ENCODE results near the gene NRXN3. TPM values are rescaled to one million over a fixed set of nuclear protein-coding genes. Genes with fewer than 3 reads are reported as not detected.

The NRXN3 gene
- polyA plus RNA-seq, 1 of the 3 experiments (the other 2 are of a cell fraction) = 1.6 TPM

DNA sequence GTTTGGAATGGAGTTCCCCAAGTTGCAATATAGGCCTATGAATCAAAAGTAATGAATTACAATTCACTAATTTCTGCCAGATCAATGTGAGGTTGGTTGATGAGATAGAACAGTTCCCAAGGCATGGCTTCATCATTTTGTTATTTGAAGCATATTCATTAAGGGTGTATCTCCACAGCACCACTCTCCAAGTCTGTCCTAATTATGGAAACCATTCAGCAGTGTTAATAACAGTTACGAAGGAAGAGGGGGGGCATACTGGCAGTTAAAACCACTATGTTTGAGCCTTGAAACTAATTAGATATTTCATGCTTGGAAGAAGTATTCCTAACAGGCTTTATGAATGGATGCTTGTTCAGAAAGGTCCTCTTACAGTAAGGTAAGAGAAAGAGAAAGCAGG lies 1520.8 kb downstream of the NRXN3 start:
- ChIA-PET POLR2A (no interaction called here), CTCF (no interaction called here)
- no peak for DNase-seq
- Histone ChIP-seq H3K4me2 (no peak overlapping the region), H3K9me2 (no peaks in the 10 kb centered on the region), H3K27me3 (ENCODE audit: insufficient read depth) (no peaks in the 10 kb centered on the region), H4K20me1 (ENCODE audit: insufficient read depth) (no peaks in the 10 kb centered on the region), H3K27ac (ENCODE audit: low read depth in 2 of 2, low read length in 1 of 2) (no peak overlapping the region), H3K9me3 (no peaks in the 10 kb centered on the region), H3K4me1 (ENCODE audit: control insufficient read depth in 1 of 2, insufficient read depth in 2 of 2, low read depth in 1 of 2, low read length in 1 of 2) (no peaks in the 10 kb centered on the region; a peak in 1 of 4 replicates), H3K79me2 (ENCODE audit: insufficient read depth) (no peaks in the 10 kb centered on the region), H3K36me3 (replicated peaks in 1 of 2; ENCODE audit: control insufficient read depth in 1 of 2, insufficient read depth in 2 of 2, low read length in 1 of 2) (no peaks in the 10 kb centered on the region), H2AFZ (ENCODE audit: low read depth) (no peak overlapping the region), H3F3A (replicated peaks; ENCODE audit: insufficient read depth) (no peaks in the 10 kb centered on the region), H3K9ac (no peak overlapping the region), H3K4me3 (ENCODE audit: low read depth in 2 of 2, low read length in 1 of 2) (no peak overlapping the region)
- TF ChIP-seq FOXM1 (IDR thresholded peaks at IDR 0.05; ENCODE audit: low read depth) = no peak
- no peak for TF ChIP-seq SIN3A (IDR thresholded peaks at IDR 0.05; ENCODE audit: borderline replicate concordance, low read depth, low read length)
- TF ChIP-seq GABPA (IDR thresholded peaks at IDR 0.05; ENCODE audit: low read depth) = no peak
- no peak for TF ChIP-seq CHD2 (IDR thresholded peaks at IDR 0.05; ENCODE audit: low read length, partially characterized antibody)
- TF ChIP-seq, protein P1, sequence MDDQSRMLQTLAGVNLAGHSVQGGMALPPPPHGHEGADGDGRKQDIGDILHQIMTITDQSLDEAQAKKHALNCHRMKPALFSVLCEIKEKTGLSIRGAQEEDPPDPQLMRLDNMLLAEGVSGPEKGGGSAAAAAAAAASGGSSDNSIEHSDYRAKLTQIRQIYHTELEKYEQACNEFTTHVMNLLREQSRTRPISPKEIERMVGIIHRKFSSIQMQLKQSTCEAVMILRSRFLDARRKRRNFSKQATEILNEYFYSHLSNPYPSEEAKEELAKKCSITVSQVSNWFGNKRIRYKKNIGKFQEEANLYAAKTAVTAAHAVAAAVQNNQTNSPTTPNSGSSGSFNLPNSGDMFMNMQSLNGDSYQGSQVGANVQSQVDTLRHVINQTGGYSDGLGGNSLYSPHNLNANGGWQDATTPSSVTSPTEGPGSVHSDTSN (IDR thresholded peaks at IDR 0.05) = no peak
- TF ChIP-seq SMC3 (IDR thresholded peaks at IDR 0.05; ENCODE audit: low read depth, low read length) = no peak
- TF ChIP-seq YY1 (IDR thresholded peaks at IDR 0.05; ENCODE audit: low read depth) = no peak
- no peak for TF ChIP-seq RFX5 (IDR thresholded peaks at IDR 0.05; ENCODE audit: low read length)
- no peak for TF ChIP-seq TCF12 (IDR thresholded peaks at IDR 0.05)
- TF ChIP-seq, protein P2, sequence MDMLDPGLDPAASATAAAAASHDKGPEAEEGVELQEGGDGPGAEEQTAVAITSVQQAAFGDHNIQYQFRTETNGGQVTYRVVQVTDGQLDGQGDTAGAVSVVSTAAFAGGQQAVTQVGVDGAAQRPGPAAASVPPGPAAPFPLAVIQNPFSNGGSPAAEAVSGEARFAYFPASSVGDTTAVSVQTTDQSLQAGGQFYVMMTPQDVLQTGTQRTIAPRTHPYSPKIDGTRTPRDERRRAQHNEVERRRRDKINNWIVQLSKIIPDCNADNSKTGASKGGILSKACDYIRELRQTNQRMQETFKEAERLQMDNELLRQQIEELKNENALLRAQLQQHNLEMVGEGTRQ (IDR thresholded peaks at IDR 0.05; ENCODE audit: borderline replicate concordance, low read depth, low read length) = no peak
- no peak for TF ChIP-seq JUND (IDR thresholded peaks at IDR 0.05)
- no peak for TF ChIP-seq TAF1 (IDR thresholded peaks at IDR 0.05; ENCODE audit: borderline replicate concordance, low read depth, low read length)
- no peak for TF ChIP-seq GATA2 (CRISPR knock-in tag; IDR thresholded peaks at IDR 0.05)
- no peak for TF ChIP-seq NRF1 (IDR thresholded peaks at IDR 0.05; ENCODE audit: low read depth, low read length)
- WGBS (ENCODE audit: low lambda C conversion rate) = 17% methylated on average over 1 of the region's 1 CpG

DNA sequence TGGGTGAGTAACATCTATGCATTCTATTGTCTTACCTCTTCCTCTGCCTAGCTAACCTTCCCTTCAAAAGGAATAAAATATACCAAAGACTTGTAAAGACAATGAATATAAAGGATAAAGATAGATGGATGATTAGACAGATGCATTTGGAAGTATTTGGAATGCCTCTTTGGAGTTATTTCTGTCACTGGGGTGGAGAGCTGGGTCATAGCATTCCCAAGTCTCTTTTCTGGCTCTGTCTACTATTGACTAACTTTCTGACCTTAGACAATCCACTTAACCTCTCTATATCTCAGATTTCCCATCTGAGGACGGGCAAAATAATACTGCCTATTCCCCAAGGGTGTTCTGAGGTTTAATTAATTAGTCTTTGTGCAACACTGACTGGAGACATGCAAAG lies 1523.8 kb downstream of the NRXN3 start:
- 12% methylated on average over 1 of the region's 1 CpG for WGBS (ENCODE audit: low lambda C conversion rate)
- H4K20me1 ChIP-seq (ENCODE audit: insufficient read depth) = no peaks in the 10 kb centered on the region
- DNase-seq = no peak
- H3F3A ChIP-seq (replicated peaks; ENCODE audit: insufficient read depth) = no peaks in the 10 kb centered on the region
- CTCF ChIA-PET = no interaction called here
- no peak overlapping the region for H3K4me3 ChIP-seq (ENCODE audit: low read depth in 2 of 2, low read length in 1 of 2)
- no peaks in the 10 kb centered on the region for H3K27me3 ChIP-seq (ENCODE audit: insufficient read depth)
- no peak overlapping the region for H2AFZ ChIP-seq (ENCODE audit: low read depth)
- no peaks in the 10 kb centered on the region for H3K9me2 ChIP-seq
- H3K9ac ChIP-seq = no peak overlapping the region
- no peaks in the 10 kb centered on the region; a peak in 1 of 4 replicates for H3K4me1 ChIP-seq (ENCODE audit: control insufficient read depth in 1 of 2, insufficient read depth in 2 of 2, low read depth in 1 of 2, low read length in 1 of 2)
- POLR2A ChIA-PET = no interaction called here
- no peaks in the 10 kb centered on the region for H3K36me3 ChIP-seq (replicated peaks in 1 of 2; ENCODE audit: control insufficient read depth in 1 of 2, insufficient read depth in 2 of 2, low read length in 1 of 2)
- no peak overlapping the region for H3K27ac ChIP-seq (ENCODE audit: low read depth in 2 of 2, low read length in 1 of 2)
- H3K9me3 ChIP-seq = no peaks in the 10 kb centered on the region
- H3K79me2 ChIP-seq (ENCODE audit: insufficient read depth) = no peaks in the 10 kb centered on the region
- no peak overlapping the region for H3K4me2 ChIP-seq
- no peak for TF ChIP-seq RAD21 (IDR thresholded peaks at IDR 0.05; ENCODE audit: low read length)
- TF ChIP-seq JUND (IDR thresholded peaks at IDR 0.05) = no peak
- TF ChIP-seq, protein P2 (IDR thresholded peaks at IDR 0.05; ENCODE audit: borderline replicate concordance, low read depth, low read length) = no peak
- no peak for TF ChIP-seq CHD2 (IDR thresholded peaks at IDR 0.05; ENCODE audit: low read length, partially characterized antibody)
- TF ChIP-seq NFIC (IDR thresholded peaks at IDR 0.05; ENCODE audit: borderline replicate concordance) = no peak
- TF ChIP-seq EP300 (IDR thresholded peaks at IDR 0.05; ENCODE audit: borderline replicate concordance in 1 of 2, low read depth in 1 of 2, low read length in 1 of 2) = no peak
- TF ChIP-seq TAF1 (IDR thresholded peaks at IDR 0.05; ENCODE audit: borderline replicate concordance, low read depth, low read length) = no peak
- no peak for TF ChIP-seq YY1 (IDR thresholded peaks at IDR 0.05; ENCODE audit: low read depth)
- TF ChIP-seq, protein P3, sequence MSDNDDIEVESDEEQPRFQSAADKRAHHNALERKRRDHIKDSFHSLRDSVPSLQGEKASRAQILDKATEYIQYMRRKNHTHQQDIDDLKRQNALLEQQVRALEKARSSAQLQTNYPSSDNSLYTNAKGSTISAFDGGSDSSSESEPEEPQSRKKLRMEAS (IDR thresholded peaks at IDR 0.05; ENCODE audit: low read depth) = no peak
- TF ChIP-seq, protein P4, sequence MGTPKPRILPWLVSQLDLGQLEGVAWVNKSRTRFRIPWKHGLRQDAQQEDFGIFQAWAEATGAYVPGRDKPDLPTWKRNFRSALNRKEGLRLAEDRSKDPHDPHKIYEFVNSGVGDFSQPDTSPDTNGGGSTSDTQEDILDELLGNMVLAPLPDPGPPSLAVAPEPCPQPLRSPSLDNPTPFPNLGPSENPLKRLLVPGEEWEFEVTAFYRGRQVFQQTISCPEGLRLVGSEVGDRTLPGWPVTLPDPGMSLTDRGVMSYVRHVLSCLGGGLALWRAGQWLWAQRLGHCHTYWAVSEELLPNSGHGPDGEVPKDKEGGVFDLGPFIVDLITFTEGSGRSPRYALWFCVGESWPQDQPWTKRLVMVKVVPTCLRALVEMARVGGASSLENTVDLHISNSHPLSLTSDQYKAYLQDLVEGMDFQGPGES (IDR thresholded peaks at IDR 0.05; ENCODE audit: low read depth, low read length) = no peak
- TF ChIP-seq FOXM1 (IDR thresholded peaks at IDR 0.05; ENCODE audit: low read depth) = no peak
- TF ChIP-seq GABPA (IDR thresholded peaks at IDR 0.05; ENCODE audit: low read depth) = no peak
- TF ChIP-seq, protein P5, sequence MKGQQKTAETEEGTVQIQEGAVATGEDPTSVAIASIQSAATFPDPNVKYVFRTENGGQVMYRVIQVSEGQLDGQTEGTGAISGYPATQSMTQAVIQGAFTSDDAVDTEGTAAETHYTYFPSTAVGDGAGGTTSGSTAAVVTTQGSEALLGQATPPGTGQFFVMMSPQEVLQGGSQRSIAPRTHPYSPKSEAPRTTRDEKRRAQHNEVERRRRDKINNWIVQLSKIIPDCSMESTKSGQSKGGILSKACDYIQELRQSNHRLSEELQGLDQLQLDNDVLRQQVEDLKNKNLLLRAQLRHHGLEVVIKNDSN (IDR thresholded peaks at IDR 0.05; ENCODE audit: borderline replicate concordance, low read depth) = no peak
- TF ChIP-seq GATA2 (CRISPR knock-in tag; IDR thresholded peaks at IDR 0.05) = no peak
- TF ChIP-seq POLR2AphosphoS5 (IDR thresholded peaks at IDR 0.05; ENCODE audit: low read depth, low read length) = no peak
- no peak for TF ChIP-seq SMC3 (IDR thresholded peaks at IDR 0.05; ENCODE audit: low read depth, low read length)
- no peak for TF ChIP-seq RCOR1 (IDR thresholded peaks at IDR 0.05; ENCODE audit: low read length)
- TF ChIP-seq SIN3A (IDR thresholded peaks at IDR 0.05; ENCODE audit: borderline replicate concordance, low read depth, low read length) = no peak
- TF ChIP-seq TEAD4 (IDR thresholded peaks at IDR 0.05; ENCODE audit: borderline replicate concordance, insufficient read depth) = no peak

Measured in SK-N-SH (cell line).